ENCODE measurements around the gene TMEM175. TPM values are rescaled to one million over a fixed set of nuclear protein-coding genes. Genes with fewer than 3 reads are reported as not detected.
A peak's percentile ranks its signal among the peaks of the same experiment; 100 is the strongest.

Gene TMEM175
- total RNA-seq, 1 donor, result 8.2 TPM

- no peak for TF ChIP-seq CTCF (IDR thresholded peaks at IDR 0.05; ENCODE audit: insufficient read depth, low read depth, low read length)
- no peak overlapping the region for H3K4me3 ChIP-seq (ENCODE audit: low read depth, low read length)
- DNase-seq (ENCODE audit: low read depth), result no peak
These were observed 59.4 kb downstream of the TMEM175 start for GRCh38 chr4:991451-992296.

- peak overlapping the region; percentile 12 for H3K4me3 ChIP-seq (ENCODE audit: low read depth, low read length)
- TF ChIP-seq CTCF (IDR thresholded peaks at IDR 0.05; ENCODE audit: insufficient read depth, low read depth, low read length), result no peak
- DNase-seq (ENCODE audit: low read depth), result peak; percentile 57
These were observed 60.2 kb downstream of the TMEM175 start for GRCh38 chr4:992297-993110.

- TF ChIP-seq CTCF (IDR thresholded peaks at IDR 0.05; ENCODE audit: insufficient read depth, low read depth, low read length), result no peak
- no peak for DNase-seq (ENCODE audit: low read depth)
- H3K4me3 ChIP-seq (ENCODE audit: low read depth, low read length), result peak within 1 kb of the TSS; percentile 12
These were observed 61.1 kb downstream of the TMEM175 start, which contains the start of gene SLC26A1 for GRCh38 chr4:993111-994029. Gene SLC26A1 (minus strand): TSS chr4:993404. CDS start chr4:991703, 1,701 bp downstream.

- no peak for TF ChIP-seq CTCF (IDR thresholded peaks at IDR 0.05; ENCODE audit: insufficient read depth, low read depth, low read length)
- no peak overlapping the region for H3K4me3 ChIP-seq (ENCODE audit: low read depth, low read length)
- DNase-seq (ENCODE audit: low read depth), result no peak
These were observed 63.2 kb downstream of the TMEM175 start for GRCh38 chr4:995311-996026.

GRCh38 chr4:996030-996996, 64.1 kb downstream of the TMEM175 start:
- TF ChIP-seq CTCF (IDR thresholded peaks at IDR 0.05; ENCODE audit: insufficient read depth, low read depth, low read length), result no peak
- H3K4me3 ChIP-seq (ENCODE audit: low read depth, low read length), result no peak overlapping the region
- no peak for DNase-seq (ENCODE audit: low read depth)

All from fibroblast of villous mesenchyme (primary cell).